Measurements from ENCODE around the gene C1orf94. TPM values are rescaled to one million over a fixed set of nuclear protein-coding genes. Genes with fewer than 3 reads are reported as not detected.
A peak's percentile ranks its signal among the peaks of the same experiment; 100 is the strongest.

The C1orf94 gene
- polyA plus RNA-seq, 1 donor (not counting 4 experiments of a cell fraction or from before 2014, with no cell fraction given), result 0.05 TPM

- no peaks in the 10 kb centered on the region for H3K9me3 ChIP-seq (ENCODE audit: control insufficient read depth, low read depth, low read length)
- H3K36me3 ChIP-seq (ENCODE audit: control insufficient read depth in 2 of 2, extremely low read depth in 1 of 2, insufficient read depth in 2 of 2, low read length in 2 of 2), result no peaks in the 10 kb centered on the region
- H3K79me2 ChIP-seq (ENCODE audit: control insufficient read depth, insufficient read depth, low read length), result no peaks in the 10 kb centered on the region
- TF ChIP-seq EZH2 (IDR thresholded peaks at IDR 0.05; ENCODE audit: low read length), result no peak
- TF ChIP-seq, protein P1, sequence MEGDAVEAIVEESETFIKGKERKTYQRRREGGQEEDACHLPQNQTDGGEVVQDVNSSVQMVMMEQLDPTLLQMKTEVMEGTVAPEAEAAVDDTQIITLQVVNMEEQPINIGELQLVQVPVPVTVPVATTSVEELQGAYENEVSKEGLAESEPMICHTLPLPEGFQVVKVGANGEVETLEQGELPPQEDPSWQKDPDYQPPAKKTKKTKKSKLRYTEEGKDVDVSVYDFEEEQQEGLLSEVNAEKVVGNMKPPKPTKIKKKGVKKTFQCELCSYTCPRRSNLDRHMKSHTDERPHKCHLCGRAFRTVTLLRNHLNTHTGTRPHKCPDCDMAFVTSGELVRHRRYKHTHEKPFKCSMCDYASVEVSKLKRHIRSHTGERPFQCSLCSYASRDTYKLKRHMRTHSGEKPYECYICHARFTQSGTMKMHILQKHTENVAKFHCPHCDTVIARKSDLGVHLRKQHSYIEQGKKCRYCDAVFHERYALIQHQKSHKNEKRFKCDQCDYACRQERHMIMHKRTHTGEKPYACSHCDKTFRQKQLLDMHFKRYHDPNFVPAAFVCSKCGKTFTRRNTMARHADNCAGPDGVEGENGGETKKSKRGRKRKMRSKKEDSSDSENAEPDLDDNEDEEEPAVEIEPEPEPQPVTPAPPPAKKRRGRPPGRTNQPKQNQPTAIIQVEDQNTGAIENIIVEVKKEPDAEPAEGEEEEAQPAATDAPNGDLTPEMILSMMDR (optimal IDR thresholded peaks at IDR 0.05 in 1 of 3, IDR thresholded peaks at IDR 0.05 in 1 of 3, conservative IDR thresholded peaks at IDR 0.05 in 1 of 3; ENCODE audit: extremely low read depth in 1 of 3, insufficient read depth in 2 of 3, low read length in 3 of 3), result peak in 1 of 3 experiments; percentile 38
- peak within 1 kb of the TSS; percentile 56 for H2AFZ ChIP-seq (ENCODE audit: control insufficient read depth, low read length)
- H3K9ac ChIP-seq (ENCODE audit: control insufficient read depth, extremely low read depth, insufficient read depth, low read length), result peak within 1 kb of the TSS; percentile 33
- H4K20me1 ChIP-seq (ENCODE audit: control insufficient read depth, extremely low read depth, insufficient read depth, low read length), result no peaks in the 10 kb centered on the region
- dilution Hi-C loops (cut with MboI; ENCODE audit: extremely low pct_ligation_motif_present, low sequenced_read_pairs), result no loop called here
- no peak for DNase-seq (ENCODE audit: low read depth, low spot score)
- peaks cover 20% of the 10 kb centered on the region for H3K4me1 ChIP-seq (ENCODE audit: control insufficient read depth, extremely low read depth, insufficient read depth, low read length)
- H3K9me1 ChIP-seq (ENCODE audit: control insufficient read depth, extremely low read depth, insufficient read depth, low read length), result no peaks in the 10 kb centered on the region
- H3K4me2 ChIP-seq (ENCODE audit: control insufficient read depth, extremely low read depth, insufficient read depth, low read depth, low read length), result peak within 1 kb of the TSS; percentile 83
- peaks cover 20% of the 10 kb centered on the region for H3K27me3 ChIP-seq (ENCODE audit: control insufficient read depth, extremely low read depth, insufficient read depth, low read length)
- FAIRE-seq, result no peak
- no peak within 1 kb of the TSS for H3K27ac ChIP-seq (ENCODE audit: control insufficient read depth, insufficient read depth, low read length)
- peak within 1 kb of the TSS; percentile 49 to 80 (median 52) for H3K4me3 ChIP-seq (ENCODE audit: control insufficient read depth in 2 of 3, extremely low read depth in 1 of 3, insufficient read depth in 2 of 3, low read depth in 1 of 3, low read length in 3 of 3)
Observed at GRCh38 chr1:34164771-34165391, 11.8 kb upstream of the C1orf94 start, which contains the start of gene CSMD2. TSS of gene CSMD2 (minus strand) at chr1:34165230. CDS start at chr1:34165097, 133 bp downstream.

DNA sequence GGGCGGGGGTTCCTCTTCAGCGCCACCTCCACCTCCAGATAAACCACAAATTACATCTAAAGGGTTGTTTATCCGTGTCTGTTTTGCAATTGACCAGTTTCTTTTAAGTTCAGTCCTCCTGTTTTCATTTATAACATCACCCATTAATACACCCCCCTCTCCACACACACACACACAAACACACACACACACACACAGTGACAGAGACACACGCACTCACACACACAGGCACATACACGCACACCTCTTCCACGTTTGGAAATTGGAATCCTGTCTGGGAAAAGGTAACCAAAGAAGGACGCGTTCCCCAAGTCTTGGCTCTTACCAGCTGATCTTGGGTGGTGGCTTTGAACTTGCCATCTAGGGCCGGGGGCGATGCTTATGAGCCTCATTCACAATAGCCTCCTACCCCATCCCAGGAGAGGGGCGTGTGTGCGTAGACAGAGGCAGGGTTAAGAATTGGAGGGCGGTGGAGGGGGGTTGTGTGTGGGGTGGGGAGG is 11.2 kb upstream of the C1orf94 start:
- FAIRE-seq (no peak), DNase-seq (ENCODE audit: low read depth, low spot score) (no peak)
- H3K9me1 ChIP-seq (ENCODE audit: control insufficient read depth, extremely low read depth, insufficient read depth, low read length), result no peaks in the 10 kb centered on the region
- H3K4me3 ChIP-seq (ENCODE audit: control insufficient read depth in 2 of 3, extremely low read depth in 1 of 3, insufficient read depth in 2 of 3, low read depth in 1 of 3, low read length in 3 of 3), result peak overlapping the region; percentile 48 to 80 (median 52)
- no peak overlapping the region for H3K27ac ChIP-seq (ENCODE audit: control insufficient read depth, insufficient read depth, low read length)
- H3K79me2 ChIP-seq (ENCODE audit: control insufficient read depth, insufficient read depth, low read length), result no peaks in the 10 kb centered on the region
- peak overlapping the region; percentile 28 for H3K9ac ChIP-seq (ENCODE audit: control insufficient read depth, extremely low read depth, insufficient read depth, low read length)
- H4K20me1 ChIP-seq (ENCODE audit: control insufficient read depth, extremely low read depth, insufficient read depth, low read length), result no peaks in the 10 kb centered on the region
- H3K4me2 ChIP-seq (ENCODE audit: control insufficient read depth, extremely low read depth, insufficient read depth, low read depth, low read length), result peak overlapping the region; percentile 83
- dilution Hi-C loops (cut with MboI; ENCODE audit: extremely low pct_ligation_motif_present, low sequenced_read_pairs), result no loop called here
- H2AFZ ChIP-seq (ENCODE audit: control insufficient read depth, low read length), result peak overlapping the region; percentile 10
- H3K27me3 ChIP-seq (ENCODE audit: control insufficient read depth, extremely low read depth, insufficient read depth, low read length), result peaks cover 21% of the 10 kb centered on the region
- H3K4me1 ChIP-seq (ENCODE audit: control insufficient read depth, extremely low read depth, insufficient read depth, low read length), result peaks cover 20% of the 10 kb centered on the region
- no peaks in the 10 kb centered on the region for H3K9me3 ChIP-seq (ENCODE audit: control insufficient read depth, low read depth, low read length)
- H3K36me3 ChIP-seq (ENCODE audit: control insufficient read depth in 2 of 2, extremely low read depth in 1 of 2, insufficient read depth in 2 of 2, low read length in 2 of 2), result no peaks in the 10 kb centered on the region
- no peak for TF ChIP-seq EZH2 (IDR thresholded peaks at IDR 0.05; ENCODE audit: low read length)
- TF ChIP-seq, protein P1 (optimal IDR thresholded peaks at IDR 0.05 in 1 of 3, IDR thresholded peaks at IDR 0.05 in 1 of 3, conservative IDR thresholded peaks at IDR 0.05 in 1 of 3; ENCODE audit: extremely low read depth in 1 of 3, insufficient read depth in 2 of 3, low read length in 3 of 3), result no peak

Data from keratinocyte (primary cell).